Measurements from ENCODE around the gene ATP6V0A4. TPM values are rescaled to one million over a fixed set of nuclear protein-coding genes. Genes with fewer than 3 reads are reported as not detected.
A peak's percentile ranks its signal among the peaks of the same experiment; 100 is the strongest.
"Not testable (repeated sequence)": the region's sequence is repeated elsewhere in the genome, so short reads cannot be mapped to it uniquely, and the experiment has no call there.

The ATP6V0A4 gene
- total RNA-seq, 1 donor from 2014 or later, result not detected

DNA sequence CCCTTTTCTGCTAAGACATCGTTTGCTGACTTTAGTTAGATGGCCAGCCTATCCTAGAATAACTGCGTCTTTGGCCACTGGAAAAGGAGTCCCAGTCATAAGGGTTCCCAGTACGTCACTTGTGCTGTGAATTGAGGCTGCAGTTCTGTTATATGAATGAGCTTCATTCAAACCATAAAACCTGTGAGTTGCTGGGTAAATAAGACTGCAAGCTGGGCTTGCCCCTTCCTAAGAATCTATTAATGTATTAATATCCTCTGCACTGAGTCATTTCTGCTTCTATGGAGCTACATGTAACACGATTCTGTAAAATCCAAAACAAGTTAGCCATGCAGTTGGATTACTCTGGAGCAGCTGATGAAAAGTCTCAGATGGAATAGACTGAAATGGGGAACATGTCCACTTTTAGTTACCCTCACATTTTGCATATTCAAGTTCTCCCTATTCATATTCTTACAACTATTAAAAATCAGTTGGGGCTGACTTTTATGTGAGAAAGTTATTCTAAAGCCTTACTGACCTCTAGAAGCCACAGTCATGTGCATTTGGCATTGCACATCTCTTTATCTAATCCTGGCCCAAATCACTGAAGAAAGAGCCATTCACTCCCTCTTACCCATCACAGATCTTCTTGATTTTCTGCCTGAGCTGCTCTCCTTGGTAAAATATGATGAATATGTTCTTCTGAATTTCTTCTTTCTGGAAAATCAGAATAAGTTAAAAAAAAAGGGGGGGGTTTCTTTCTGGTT, 42.0 kb downstream of the ATP6V0A4 start:
- no peak for ATAC-seq
- no peak for DNase-seq (ENCODE audit: missing footprints)
- intact Hi-C loops (cut with DNase I), result no loop called here

DNA sequence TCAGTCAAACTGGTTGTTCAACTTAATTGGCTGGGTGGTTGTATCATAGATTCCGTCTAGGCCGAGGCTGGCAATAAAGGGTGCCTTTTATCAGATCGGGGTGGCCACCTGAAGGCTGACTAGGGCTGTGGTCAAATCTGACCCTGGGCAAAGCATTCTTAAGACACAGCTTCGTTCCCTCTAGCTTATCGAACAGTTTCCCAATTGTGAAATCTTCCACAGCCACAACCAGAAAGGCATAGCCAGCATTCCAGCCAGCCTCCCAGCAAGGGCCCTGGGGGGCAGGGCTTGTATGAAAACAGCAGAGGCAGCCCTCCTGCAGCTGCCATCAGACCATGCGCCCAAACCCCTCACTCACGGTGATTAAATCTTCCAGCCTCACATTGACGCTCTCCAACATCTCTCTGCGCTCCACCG, 42.7 kb downstream of the ATP6V0A4 start:
- no peak for DNase-seq (ENCODE audit: missing footprints)
- ATAC-seq, result no peak
- intact Hi-C loops (cut with DNase I), result no loop called here

GRCh38 chr7:138753610-138754009, 44.4 kb downstream of the ATP6V0A4 start:
- DNase-seq (ENCODE audit: missing footprints) (no peak), ATAC-seq (no peak)
- intact Hi-C loops (cut with DNase I), result no loop called here

GRCh38 chr7:138753150-138753518, 44.9 kb downstream of the ATP6V0A4 start:
- ATAC-seq, result no peak
- intact Hi-C loops (cut with DNase I), result no loop called here

GRCh38 chr7:138752518-138753149, 45.4 kb downstream of the ATP6V0A4 start:
- DNase-seq (ENCODE audit: missing footprints), result no peak
- no peak for ATAC-seq
- intact Hi-C loops (cut with DNase I), result no loop called here

More at GRCh38 chr7:138753150-138753518, 44.9 kb downstream of the ATP6V0A4 start:
- no peak for DNase-seq (ENCODE audit: missing footprints)

- DNase-seq (ENCODE audit: missing footprints), result no peak
- no peak for ATAC-seq
- intact Hi-C loops (cut with DNase I), result no loop called here
Observed at GRCh38 chr7:138750901-138751464, 47.0 kb downstream of the ATP6V0A4 start.

- intact Hi-C loops (cut with DNase I), result no loop called here
- DNase-seq (ENCODE audit: missing footprints) (no peak), ATAC-seq (no peak)
Observed at GRCh38 chr7:138750473-138750872, 47.5 kb downstream of the ATP6V0A4 start.

GRCh38 chr7:138749960-138750359, 48.0 kb downstream of the ATP6V0A4 start:
- intact Hi-C loops (cut with DNase I), result no loop called here
- ATAC-seq, result no peak

DNA sequence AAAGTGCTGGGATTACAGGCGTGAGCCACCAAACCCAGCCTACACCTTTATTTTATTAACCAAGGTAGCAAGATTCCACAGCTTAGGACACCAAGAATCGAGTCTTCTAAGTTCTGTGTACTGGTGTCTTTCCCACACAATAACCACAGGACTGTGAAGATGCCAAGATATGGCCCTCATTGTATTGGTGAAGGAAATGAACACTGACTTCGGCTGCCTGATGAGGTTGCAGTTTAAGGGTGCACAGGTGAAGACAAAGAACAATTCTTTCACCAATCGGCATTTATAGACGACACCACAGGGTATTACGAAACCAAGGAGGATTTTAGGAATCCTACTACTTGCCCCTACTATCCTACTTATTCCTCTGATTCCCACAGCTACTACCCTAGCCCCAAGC, 49.3 kb downstream of the ATP6V0A4 start:
- DNase-seq (ENCODE audit: missing footprints) (no peak), ATAC-seq (no peak)
- intact Hi-C loops (cut with DNase I), result no loop called here

More at GRCh38 chr7:138749960-138750359, 48.0 kb downstream of the ATP6V0A4 start:
- no peak for DNase-seq (ENCODE audit: missing footprints)

DNA sequence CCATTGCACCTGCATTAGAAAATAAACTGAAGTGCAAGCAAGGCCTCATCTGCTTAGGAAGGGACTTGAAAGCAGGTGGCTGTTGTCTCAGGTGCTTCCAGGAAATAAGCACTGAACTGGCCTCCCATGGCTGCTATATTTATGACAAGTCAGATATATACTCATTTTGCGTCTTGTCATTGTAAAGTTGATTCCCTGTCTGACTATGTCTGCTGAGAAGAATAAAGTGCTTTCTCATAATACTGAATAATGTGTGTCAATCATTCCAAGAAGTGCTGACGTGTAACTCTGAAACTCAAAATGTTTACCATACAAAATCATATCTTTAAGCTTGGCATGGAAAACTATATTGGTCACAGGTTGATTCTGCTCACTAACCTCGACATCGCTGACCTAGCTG, 51.9 kb downstream of the ATP6V0A4 start:
- no peak for ATAC-seq

DNA sequence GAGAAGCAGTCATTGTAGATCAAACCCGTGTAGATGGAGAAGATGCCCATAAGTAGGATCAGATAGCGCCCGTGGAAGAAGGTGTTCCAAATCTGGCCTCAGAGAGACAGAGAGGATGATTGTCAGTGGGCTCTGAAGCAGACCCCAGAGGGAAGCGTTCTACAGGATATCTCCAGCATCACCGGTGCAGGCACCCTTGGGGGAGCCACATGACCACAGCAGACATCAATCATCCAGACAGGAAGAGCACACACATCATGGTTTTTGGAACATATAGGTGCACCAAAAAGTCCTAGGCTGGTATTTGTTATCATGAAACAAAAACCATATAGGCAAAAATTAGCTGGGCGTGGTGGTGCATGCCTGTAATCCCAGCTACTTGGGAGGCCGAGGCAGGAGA, 52.8 kb downstream of the ATP6V0A4 start:
- peak; percentile 54 for DNase-seq (ENCODE audit: missing footprints)
- ATAC-seq, result no peak
- intact Hi-C loops (cut with DNase I), result no loop called here

More for the DNA sequence above, 51.9 kb downstream of the ATP6V0A4 start:
- DNase-seq (ENCODE audit: missing footprints), result no peak
- intact Hi-C loops (cut with DNase I), result no loop called here

DNA sequence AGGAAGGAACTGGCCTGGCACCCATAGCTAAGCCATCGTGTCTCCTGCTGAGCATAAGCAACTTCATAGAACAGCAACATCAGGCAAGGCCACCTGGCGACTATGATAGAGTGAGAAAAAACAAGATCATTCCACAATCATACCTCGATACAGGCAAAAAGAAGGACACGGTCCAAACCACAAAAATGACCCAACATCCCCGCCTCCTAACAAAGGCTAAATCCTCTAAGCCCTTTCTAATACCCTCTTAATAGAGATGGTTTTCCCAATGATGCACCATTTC, 56.6 kb downstream of the ATP6V0A4 start:
- no peak for DNase-seq (ENCODE audit: missing footprints)
- intact Hi-C loops (cut with DNase I), result no loop called here
- ATAC-seq, result no peak

DNA sequence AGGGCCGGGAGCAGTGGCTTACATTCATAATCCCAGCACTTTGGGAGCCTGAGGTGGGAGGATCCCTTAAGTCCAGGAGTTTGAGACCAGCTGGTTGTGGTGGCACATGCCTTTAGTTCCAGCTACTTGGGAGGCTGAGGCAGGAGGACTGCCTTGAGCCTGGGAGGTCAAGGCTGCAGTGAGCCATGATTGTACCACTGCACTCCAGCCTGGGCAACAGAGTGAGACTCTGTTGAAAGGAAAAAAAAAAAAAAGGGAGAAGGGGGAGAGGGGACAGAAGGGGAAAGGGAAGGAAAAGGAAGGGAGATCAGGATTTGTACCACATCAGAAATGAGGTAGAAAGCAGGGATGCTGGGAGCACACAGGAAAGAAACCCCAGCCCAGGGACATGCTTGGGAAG, 58.1 kb downstream of the ATP6V0A4 start:
- DNase-seq (ENCODE audit: missing footprints) (no peak), ATAC-seq (no peak)
- intact Hi-C loops (cut with DNase I), result loop anchor here (2.0 to 10.0 kb wide), 4 partner anchors 285 to 1133 kb away; no protein-coding TSS in a partner anchor

DNA sequence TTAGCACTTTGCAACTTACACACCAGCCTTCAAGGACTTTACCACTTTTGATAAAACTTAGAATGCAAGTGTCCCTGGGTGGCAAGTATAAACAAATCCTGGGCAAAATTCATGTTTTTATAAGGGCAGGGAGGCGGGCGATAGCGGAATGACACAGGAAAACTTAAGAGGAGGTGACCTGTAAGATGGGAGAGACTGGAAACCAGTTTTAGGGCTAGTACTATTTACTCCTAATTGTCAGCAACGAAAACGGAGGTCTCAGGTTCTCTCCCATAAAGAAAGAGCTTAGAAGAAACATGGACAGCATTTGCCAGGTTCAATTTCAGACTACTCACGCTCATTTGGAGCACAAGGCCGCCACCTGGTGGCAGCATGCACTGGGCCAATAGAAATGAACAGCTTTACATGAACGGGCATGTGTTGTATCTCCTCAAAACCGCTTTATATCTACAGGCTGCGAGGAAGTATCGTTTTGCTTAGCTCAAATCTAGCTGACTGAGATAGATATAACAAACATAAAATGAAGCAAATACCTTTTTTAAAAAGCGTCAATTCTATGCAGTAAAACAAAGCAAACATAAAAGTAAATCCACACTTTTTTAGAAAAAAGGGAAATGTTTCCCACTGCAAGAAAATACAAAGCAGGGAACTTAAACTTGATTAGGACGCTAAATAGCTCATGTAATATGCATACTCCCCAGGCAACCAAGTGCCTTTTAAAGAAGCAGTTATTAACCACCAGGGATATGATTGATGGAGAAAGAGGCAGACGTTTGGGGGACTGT, 59.3 kb downstream of the ATP6V0A4 start:
- ATAC-seq, result peak; percentile 76
- DNase-seq (ENCODE audit: missing footprints), result peak; percentile 80
- intact Hi-C loops (cut with DNase I), result loop anchor here (1.0 to 10.0 kb wide), 5 partner anchors 284 to 1131 kb away; no protein-coding TSS in a partner anchor

DNA sequence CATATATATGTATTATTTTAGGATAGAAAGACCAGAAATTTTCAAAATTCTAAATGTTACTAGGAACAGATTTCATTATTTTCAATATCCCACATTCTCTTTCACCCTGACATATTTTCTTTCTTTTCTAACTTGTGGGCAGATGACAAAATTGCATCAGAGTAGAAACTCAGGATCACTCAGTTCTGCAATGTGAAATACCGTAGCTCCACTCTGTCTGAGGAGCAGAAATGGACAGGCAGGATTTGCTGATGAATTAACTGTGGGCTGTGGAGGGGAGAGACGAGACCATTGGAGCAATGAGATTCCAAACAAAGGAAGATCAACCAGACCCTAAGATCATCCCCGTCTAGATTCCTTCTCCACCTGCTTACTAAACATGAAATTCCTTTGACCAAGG, 59.9 kb downstream of the ATP6V0A4 start:
- ATAC-seq (no peak), DNase-seq (ENCODE audit: missing footprints) (no peak)
- intact Hi-C loops (cut with DNase I), result loop anchor here (1.0 to 10.0 kb wide), 5 partner anchors 283 to 1131 kb away; no protein-coding TSS in a partner anchor

DNA sequence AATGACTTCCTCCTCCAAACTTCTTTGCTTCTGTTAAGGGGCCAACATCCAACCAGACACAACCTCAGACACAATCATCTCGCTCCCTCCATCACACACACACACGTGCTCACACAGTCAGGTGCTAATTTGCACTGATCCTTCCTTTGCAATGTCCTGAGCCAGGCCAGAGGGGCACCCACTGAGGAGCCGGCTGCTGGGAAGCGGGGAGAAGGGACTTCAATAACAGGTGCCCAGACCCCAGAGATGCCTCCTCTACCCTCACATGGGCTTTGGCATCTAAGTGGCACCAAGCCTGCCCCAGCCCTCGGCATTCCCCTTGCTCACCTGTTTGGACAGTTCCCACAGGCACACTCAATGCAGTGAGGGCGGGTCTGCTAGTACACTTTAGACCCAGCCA, 62.6 kb downstream of the ATP6V0A4 start:
- no peak for ATAC-seq
- peak; percentile 50 for DNase-seq (ENCODE audit: missing footprints)
- intact Hi-C loops (cut with DNase I), result loop anchor here (5.0 to 10.0 kb wide), 3 partner anchors 281 to 1128 kb away; no protein-coding TSS in a partner anchor

DNA sequence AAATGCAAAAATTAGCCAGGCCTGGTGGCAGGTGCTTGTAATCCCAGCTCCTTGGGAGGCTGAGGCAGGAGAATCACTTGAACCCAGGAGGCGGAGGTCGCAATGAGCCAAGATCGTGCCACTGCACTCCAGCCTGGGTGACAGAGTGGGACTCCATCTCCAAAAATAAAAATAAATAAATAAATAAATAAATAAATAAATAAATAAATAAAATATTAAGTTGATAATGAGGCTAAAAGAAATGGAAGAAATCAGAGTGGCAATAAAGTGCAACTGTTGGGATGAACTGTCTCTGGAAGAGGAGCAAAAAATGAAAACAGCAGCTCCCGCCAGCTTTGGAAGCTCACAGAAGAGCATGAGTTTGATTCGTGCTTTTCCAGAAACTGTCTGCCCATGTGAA, 66.3 kb downstream of the ATP6V0A4 start:
- DNase-seq (ENCODE audit: missing footprints); ATAC-seq: not testable (repeated sequence)
- intact Hi-C loops (cut with DNase I), result loop anchor here (10.0 kb wide), 1 partner anchor 277 kb away; no protein-coding TSS in a partner anchor

DNA sequence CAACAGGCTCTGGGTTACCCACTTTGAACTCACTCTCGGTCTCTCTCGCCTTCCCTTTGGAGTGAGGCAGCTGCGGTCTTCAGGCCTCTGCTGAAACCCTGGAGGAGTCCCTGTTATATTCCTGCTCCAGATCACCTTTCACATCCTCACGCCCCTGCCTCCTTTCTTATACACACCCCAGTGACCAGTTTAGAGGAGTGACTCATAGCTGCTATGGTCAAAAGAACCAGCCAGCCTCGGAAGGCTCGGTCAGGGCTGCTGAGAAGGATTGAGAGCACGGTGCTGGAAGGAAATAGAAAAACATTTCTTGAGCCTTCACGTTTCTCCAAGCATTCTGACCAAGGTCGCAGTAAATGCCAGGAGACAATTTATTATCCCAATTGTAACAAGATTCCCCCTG, 68.6 kb downstream of the ATP6V0A4 start:
- ATAC-seq (no peak), DNase-seq (ENCODE audit: missing footprints) (no peak)
- intact Hi-C loops (cut with DNase I), result no loop called here
